OCI-LY1 (cell line): ENCODE data around the gene ETV3L.
"Not testable (repeated sequence)": the region's sequence is repeated elsewhere in the genome, so short reads cannot be mapped to it uniquely, and the experiment has no call there.

Experiments
- H2AFZ ChIP-seq: fragments of 200-600 bp; sonication (generic), shearing (Covaris generic); 2 replicates; pipeline ENCODE4 v1.6.0; 2014; ENCODE audit warnings: antibody characterized with exemption, mild to moderate bottlenecking, low read length
- H3F3A ChIP-seq: fragments of 200-600 bp; sonication (generic), shearing (Covaris generic); 2 replicates; pipeline ENCODE4 v1.6.0; 2014; ENCODE audit warnings: mild to moderate bottlenecking, antibody characterized with exemption, low read length, moderate library complexity; ENCODE audit not compliant: insufficient read depth
- H3K27ac ChIP-seq: fragments of 200-600 bp; sonication (generic); 2 replicates; pipeline ENCODE4 v1.5.1; 2014; ENCODE audit warnings: low read length, mixed run types, mild to moderate bottlenecking, low read depth; ENCODE audit not compliant: poor library complexity, severe bottlenecking
- H3K27me3 ChIP-seq: fragments of 200-600 bp; sonication (generic); 2 replicates; pipeline ENCODE4 v1.6.0; 2014; ENCODE audit warnings: antibody characterized with exemption, mild to moderate bottlenecking, low read length, moderate library complexity; ENCODE audit not compliant: insufficient read depth
- H3K36me3 ChIP-seq: fragments of 200-600 bp; sonication (generic); 2 replicates; pipeline ENCODE4 v1.6.1; 2014; ENCODE audit warnings: mild to moderate bottlenecking, antibody characterized with exemption, low read length, moderate library complexity, mixed read lengths; ENCODE audit not compliant: insufficient read depth
- H3K4me1 ChIP-seq: fragments of 200-600 bp; sonication (generic); 2 replicates; pipeline ENCODE4 v1.5.1; 2014; ENCODE audit warnings: mild to moderate bottlenecking, low read length, moderate library complexity; ENCODE audit not compliant: insufficient read depth, severe bottlenecking
- H3K4me2 ChIP-seq: fragments of 200-600 bp; sonication (generic), shearing (Covaris generic); 2 replicates; pipeline ENCODE4 v1.6.1; 2014; ENCODE audit warnings: low read length
- H3K4me3 ChIP-seq: fragments of 200-600 bp; sonication (generic); 2 replicates; pipeline ENCODE4 v1.5.1; 2014; ENCODE audit warnings: low read length, low read depth, mild to moderate bottlenecking, mixed read lengths; ENCODE audit not compliant: poor library complexity, severe bottlenecking
- H3K79me2 ChIP-seq: fragments of 200-600 bp; shearing (Covaris generic); 2 replicates; pipeline ENCODE4 v1.6.1; 2016; ENCODE audit warnings: mixed run types, low read length, mixed read lengths; ENCODE audit not compliant: insufficient read depth
- H3K9ac ChIP-seq: fragments of 200-600 bp; sonication (generic), shearing (Covaris generic); 2 replicates; pipeline ENCODE4 v1.6.1; 2014; ENCODE audit warnings: mild to moderate bottlenecking, low read length, mixed read lengths
- H3K9me2 ChIP-seq: fragments of 200-600 bp; sonication (generic), shearing (Covaris generic); 2 replicates; pipeline ENCODE4 v1.6.1; 2014; ENCODE audit warnings: low read depth, mild to moderate bottlenecking, low read length, mixed read lengths
- H3K9me3 ChIP-seq: fragments of 200-600 bp; shearing (Covaris generic); 2 replicates; pipeline ENCODE4 v1.6.1; 2014; ENCODE audit warnings: low read length, mixed read lengths
- H4K20me1 ChIP-seq: fragments of 200-600 bp; sonication (generic), shearing (Covaris generic); 2 replicates; pipeline ENCODE4 v1.6.0; 2016; ENCODE audit warnings: mild to moderate bottlenecking, low read length; ENCODE audit not compliant: insufficient read depth
- EZH2 ChIP-seq: fragments of 200-600 bp; sonication (generic), shearing (Covaris generic); IDR thresholded peaks from 2 replicates; pipeline ENCODE4 v1.8.0; 2017; ENCODE audit warnings: borderline replicate concordance, mixed run types, mild to moderate bottlenecking, antibody characterized with exemption, low read length, moderate library complexity, mixed read lengths
- TF ChIP-seq, protein P1 (sequence below): fragments of 200-600 bp; sonication (generic), shearing (Covaris generic); IDR thresholded peaks from 2 replicates; pipeline ENCODE4 v1.5.1; 2017; ENCODE audit warnings: mild to moderate bottlenecking, antibody characterized with exemption, low read length, moderate library complexity, mixed read lengths

ETV3L gene

GRCh38 chr1:157101149-157101548 is 1.5 kb upstream of the ETV3L start:
- Histone ChIP-seq H3F3A (no peaks in the 10 kb centered on the region), H4K20me1 (no peaks in the 10 kb centered on the region), H3K79me2 (no peaks in the 10 kb centered on the region), H3K4me1 (no peaks in the 10 kb centered on the region), H2AFZ (no peak overlapping the region), H3K4me2 (no peak overlapping the region), H3K9me3 (no peaks in the 10 kb centered on the region), H3K9ac (no peak overlapping the region), H3K27me3 (no peaks in the 10 kb centered on the region; the same call in 1 of the 2 replicates), H3K4me3 (no peak overlapping the region), H3K36me3 (no peaks in the 10 kb centered on the region), H3K27ac (no peak overlapping the region), H3K9me2 (no peaks in the 10 kb centered on the region)
- no peak for TF ChIP-seq EZH2
- TF ChIP-seq, protein P1, sequence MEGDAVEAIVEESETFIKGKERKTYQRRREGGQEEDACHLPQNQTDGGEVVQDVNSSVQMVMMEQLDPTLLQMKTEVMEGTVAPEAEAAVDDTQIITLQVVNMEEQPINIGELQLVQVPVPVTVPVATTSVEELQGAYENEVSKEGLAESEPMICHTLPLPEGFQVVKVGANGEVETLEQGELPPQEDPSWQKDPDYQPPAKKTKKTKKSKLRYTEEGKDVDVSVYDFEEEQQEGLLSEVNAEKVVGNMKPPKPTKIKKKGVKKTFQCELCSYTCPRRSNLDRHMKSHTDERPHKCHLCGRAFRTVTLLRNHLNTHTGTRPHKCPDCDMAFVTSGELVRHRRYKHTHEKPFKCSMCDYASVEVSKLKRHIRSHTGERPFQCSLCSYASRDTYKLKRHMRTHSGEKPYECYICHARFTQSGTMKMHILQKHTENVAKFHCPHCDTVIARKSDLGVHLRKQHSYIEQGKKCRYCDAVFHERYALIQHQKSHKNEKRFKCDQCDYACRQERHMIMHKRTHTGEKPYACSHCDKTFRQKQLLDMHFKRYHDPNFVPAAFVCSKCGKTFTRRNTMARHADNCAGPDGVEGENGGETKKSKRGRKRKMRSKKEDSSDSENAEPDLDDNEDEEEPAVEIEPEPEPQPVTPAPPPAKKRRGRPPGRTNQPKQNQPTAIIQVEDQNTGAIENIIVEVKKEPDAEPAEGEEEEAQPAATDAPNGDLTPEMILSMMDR, result no peak

GRCh38 chr1:157098987-157099632 is 498 bp downstream of the ETV3L start:
- H3K79me2 ChIP-seq, H3K4me2 ChIP-seq, H3K4me1 ChIP-seq, H2AFZ ChIP-seq, H3K4me3 ChIP-seq, H3F3A ChIP-seq, H3K27me3 ChIP-seq, H4K20me1 ChIP-seq, H3K36me3 ChIP-seq, H3K9ac ChIP-seq, H3K9me3 ChIP-seq, H3K9me2 ChIP-seq, H3K27ac ChIP-seq: not testable (repeated sequence)

GRCh38 chr1:157098519-157098918 is 1.1 kb downstream of the ETV3L start:
- no peak overlapping the region for H3K9ac ChIP-seq
- H3F3A ChIP-seq, result no peaks in the 10 kb centered on the region
- no peak for TF ChIP-seq EZH2
- TF ChIP-seq, protein P1, result no peak
- no peaks in the 10 kb centered on the region for H3K9me2 ChIP-seq
- H3K9me3 ChIP-seq, result no peaks in the 10 kb centered on the region
- H3K27me3 ChIP-seq, result no peaks in the 10 kb centered on the region; the same call in 1 of the 2 replicates
- H3K36me3 ChIP-seq, result no peaks in the 10 kb centered on the region
- no peak overlapping the region for H3K4me3 ChIP-seq
- no peaks in the 10 kb centered on the region for H3K79me2 ChIP-seq
- no peaks in the 10 kb centered on the region for H3K4me1 ChIP-seq
- H3K27ac ChIP-seq, result no peak overlapping the region
- no peak overlapping the region for H2AFZ ChIP-seq
- H4K20me1 ChIP-seq, result no peaks in the 10 kb centered on the region
- H3K4me2 ChIP-seq, result no peak overlapping the region

DNA sequence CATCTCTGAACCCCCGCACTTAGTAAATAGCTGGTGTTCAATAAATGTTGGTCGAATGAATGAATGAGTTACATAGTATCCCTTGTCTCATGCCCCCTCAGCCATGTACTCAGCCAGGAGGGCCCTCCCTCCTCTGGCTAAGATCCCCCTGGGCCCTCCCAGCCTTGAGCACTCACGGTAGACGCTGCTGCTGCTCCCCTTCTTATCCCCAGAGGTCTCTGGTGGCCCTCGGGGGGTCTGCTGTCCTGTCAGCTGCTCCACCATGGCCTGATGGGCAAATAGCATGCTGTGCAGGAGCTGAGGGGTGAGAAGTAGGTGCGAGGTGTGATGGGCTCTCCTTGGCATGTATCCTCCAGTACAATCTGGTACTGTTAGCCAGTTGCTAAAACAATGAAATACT is 1.9 kb downstream of the ETV3L start:
- no peaks in the 10 kb centered on the region for H3F3A ChIP-seq
- no peaks in the 10 kb centered on the region for H3K9me2 ChIP-seq
- H3K9ac ChIP-seq, result no peak overlapping the region
- H3K4me1 ChIP-seq, result no peaks in the 10 kb centered on the region
- no peak overlapping the region for H3K27ac ChIP-seq
- no peaks in the 10 kb centered on the region for H3K9me3 ChIP-seq
- no peaks in the 10 kb centered on the region for H3K79me2 ChIP-seq
- H3K27me3 ChIP-seq, result no peaks in the 10 kb centered on the region; the same call in 1 of the 2 replicates
- no peak overlapping the region for H3K4me3 ChIP-seq
- H3K4me2 ChIP-seq, result no peak overlapping the region
- no peak overlapping the region for H2AFZ ChIP-seq
- no peaks in the 10 kb centered on the region for H4K20me1 ChIP-seq
- no peak for TF ChIP-seq EZH2
- TF ChIP-seq, protein P1, result no peak
- no peaks in the 10 kb centered on the region for H3K36me3 ChIP-seq
